ENCODE data around the gene CDIP1. TPM values are rescaled to one million over a fixed set of nuclear protein-coding genes. Genes with fewer than 3 reads are reported as not detected.

The CDIP1 gene
- total RNA-seq, 1 donor from 2014 or later, result 6.6 TPM

DNA sequence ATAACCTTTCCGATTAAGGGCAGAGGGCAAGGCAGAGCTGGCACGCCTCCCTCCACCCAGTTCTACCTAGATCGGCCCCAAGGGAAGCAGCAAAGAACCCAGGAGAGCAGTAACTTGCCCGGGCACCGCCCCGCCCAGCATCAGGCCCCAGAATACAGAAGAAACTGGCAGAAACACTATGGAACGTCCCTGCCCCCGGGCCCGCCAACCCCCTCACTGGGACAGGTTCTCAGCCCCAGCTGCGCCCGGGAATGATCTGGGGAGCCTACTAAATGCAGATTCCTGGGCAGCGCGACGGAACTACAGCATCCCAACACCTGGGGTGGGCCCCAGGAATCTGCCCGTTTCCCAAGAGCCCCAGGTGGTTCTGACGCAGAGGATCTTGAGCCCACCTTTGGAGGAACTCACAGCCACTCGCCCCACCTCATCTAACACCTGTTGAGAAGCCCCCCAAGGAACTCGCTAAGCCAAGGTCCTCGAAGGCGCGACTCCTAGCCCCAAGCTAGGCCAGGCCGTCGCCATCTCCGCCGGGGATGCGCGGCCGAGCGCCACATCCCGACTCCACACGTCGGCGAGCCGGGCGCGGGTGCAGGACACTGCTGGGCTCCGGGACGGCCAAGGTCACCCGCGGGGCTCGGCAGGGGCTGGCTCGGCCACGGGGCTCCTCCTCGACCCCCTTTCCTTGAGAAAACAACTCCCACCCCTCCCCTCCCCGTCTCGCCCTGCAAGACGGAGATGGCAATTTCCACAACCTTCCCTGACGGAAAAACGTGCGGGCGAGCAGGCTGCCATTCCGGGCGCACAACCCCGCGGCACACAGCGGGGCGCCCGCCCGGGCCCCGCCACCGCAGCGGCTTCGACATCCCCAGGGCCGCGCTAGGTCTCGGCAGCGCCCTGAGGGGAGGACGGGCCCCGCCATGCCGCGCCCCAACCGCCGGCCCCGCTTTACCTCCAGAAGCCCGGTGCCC, 913 bp downstream of the CDIP1 start:
- DNase-seq, result no peak

DNA sequence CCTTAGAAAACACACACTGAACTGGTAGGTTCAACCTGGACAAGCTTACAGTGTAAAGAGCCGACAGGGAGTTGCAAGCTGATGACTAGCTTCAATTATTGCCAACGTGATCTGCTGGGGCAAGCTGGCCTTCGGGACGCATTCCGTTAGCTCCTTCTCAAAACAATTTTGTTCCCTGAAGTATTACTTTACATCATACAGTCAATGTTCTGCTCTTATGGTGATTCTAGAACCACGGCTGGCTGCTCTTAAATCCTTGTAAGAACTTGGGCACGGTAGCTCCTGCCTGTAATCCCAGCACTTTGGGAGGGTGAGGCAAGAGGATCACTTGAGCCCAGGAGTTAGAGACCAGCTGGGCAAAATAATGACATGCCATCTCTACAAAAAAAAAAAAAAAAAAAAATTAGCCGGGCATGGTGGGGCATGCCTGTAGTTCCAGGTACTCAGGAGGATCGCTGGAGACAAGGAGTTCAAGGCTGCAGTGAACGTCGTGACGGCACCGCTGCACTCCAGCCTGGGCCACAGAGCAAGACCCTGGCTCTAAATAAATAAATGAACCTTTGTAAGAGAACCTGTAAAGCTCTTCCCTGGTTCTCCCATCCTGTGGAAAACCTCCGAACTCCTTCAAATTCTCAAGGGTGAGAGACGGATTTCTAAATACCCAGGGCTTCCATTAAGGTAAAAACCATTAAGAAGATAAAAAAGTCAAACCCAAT, 2.0 kb downstream of the CDIP1 start:
- DNase-seq, result no peak

DNA sequence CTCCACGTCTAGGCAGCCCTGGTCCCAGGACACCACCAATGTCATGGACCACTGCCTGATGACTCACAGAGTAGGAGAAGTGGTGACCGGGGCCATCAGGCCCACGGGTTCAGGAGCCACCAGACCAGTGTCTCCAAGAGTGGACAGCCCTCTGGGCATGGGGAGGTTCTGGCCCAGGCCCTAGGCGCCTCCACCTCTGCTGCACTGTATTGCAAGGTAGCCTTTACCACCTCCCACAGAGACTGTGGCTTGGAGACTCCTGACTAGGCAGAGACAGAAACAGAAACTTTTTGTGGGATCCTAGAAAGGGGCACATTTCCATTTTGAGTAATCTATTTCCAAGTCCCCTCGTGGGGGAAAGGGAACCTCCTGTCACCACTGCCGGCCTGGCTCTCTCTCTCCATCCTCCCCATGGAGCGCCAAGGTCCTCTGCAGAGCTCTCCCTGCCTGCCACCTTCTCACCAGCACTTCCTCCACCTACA, 2.9 kb downstream of the CDIP1 start:
- DNase-seq, result no peak

DNA sequence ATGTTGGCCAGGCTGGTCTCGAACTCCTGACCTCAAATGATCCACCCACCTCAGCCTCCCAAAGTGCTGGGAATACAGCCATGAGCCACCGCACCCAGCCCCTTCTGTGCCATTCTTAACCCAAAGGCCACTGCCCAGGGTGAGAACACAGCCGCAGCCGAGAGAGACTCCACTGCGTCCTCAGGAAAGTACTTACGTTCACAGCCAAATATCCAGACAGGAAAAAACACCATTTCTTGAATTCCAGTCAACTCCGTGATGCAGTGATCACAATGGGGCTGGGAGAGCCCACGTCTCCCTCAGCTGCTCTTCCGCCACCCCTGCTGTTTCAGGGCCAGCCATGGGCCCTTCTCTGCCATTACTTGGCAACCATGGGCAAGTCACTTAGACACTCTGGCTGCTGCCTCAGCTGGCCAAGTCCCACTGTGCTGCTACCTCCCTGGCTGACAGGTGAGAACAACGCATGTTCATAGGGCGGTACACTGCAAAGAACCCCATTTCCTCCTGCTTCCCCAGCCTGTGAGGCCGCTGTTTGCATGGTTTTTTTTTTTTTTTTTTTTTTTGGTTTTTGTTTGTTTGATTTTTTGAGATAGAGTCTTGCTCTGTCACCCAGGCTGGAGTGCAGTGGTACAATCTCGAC, 4.3 kb downstream of the CDIP1 start:
- no peak for DNase-seq

DNA sequence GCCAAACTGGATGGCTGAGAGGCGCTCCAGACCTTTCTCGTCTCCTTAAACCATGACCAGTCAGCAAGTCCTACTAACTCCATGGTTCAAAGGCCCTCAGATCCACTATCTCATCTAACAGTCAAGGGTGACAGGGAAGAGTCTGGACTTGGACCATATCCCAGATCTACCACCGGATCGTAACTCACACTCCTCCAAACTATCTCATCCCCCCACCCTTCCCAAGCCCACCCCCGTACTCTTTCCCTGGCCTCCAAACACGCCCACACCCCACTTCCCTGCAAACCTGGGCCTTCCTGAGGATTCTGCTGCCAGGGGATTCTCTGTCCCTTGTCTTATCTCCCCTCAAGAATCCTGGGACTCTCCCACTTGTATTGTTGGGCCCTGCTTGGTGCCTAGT, 5.1 kb downstream of the CDIP1 start:
- DNase-seq, result no peak

DNA sequence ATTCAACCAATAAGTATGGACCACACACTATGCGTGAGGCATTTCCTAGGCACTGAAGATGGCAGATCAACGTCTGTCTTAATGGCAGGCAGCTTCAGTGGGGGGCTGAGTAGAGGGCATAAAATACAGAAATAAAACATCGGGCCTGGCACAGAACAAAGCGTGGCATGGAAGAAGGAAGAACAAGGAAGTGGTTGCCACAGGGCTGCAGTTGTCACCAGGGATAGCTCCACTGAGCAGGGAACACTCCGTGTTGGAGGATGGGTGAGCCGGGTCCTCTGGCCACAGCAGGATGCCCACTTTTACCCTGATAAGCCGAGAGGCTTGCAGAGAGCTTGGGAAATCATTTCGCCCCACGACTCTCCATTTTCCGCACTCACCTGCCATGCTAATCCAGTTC, 6.3 kb downstream of the CDIP1 start:
- DNase-seq, result no peak

DNA sequence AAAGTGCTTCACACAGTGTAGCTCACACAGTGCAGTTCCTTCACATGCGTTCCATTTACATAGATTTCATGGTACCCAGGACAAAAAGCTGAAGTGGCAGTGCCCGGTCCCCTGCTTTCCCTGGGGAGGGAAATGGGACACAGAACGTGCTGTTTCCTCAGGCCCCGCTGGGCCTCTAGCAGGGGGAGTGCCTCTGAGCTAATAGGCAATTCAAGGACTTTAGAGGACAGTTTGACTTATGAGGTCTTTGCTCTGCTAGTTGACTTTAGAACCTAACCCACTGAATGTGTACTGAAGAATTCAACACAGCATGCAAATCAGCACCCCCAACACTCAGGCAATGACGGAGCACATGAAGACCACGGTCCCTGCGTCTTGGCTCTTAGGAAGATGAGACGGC, 6.8 kb downstream of the CDIP1 start:
- no peak for DNase-seq

DNA sequence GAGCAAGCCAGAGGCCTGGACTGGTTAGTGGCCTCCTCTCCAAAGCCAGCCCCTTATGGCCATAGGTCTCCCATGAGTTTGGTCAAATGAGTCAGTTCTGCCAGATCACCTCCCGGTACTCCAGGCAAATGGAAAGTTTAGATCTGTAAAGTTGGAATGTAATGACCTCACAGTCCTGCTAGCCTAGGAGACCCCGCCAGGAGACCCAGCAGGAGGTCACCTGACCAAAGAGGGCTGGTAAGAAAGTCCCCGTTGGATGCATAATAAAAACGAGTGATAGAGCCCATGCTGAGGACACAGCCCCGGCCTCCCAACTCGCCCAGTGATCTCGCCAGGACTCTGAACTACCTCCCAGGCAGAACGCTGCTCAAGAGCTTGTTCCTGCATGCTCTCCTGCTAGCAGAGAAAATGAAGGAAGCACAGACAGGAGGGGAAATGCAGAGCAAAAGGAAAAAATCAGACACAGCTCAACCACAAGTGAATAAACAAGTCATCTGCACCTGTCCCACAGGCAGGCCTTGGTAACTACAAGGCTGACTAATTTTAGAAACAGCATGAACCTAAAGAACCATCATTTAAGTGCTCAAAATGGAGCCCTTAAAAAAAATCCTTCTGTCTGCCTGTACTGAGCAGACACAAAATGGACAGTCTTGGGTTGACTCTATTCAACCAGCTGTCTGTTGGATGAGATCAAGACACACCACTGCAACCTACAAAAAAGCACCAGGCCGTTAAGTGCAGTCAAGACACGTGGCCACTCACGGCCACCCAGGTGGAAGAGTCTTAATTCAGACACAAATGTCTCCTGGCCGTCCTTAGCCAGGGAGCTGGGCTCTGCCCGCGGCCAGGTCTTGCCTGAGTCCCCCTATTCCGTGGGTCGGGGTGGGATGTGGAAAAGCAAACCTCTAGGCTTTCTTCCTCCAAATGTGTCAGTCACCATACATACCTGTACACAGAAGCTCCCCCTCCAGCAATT, 9.2 kb downstream of the CDIP1 start:
- no peak for DNase-seq

DNA sequence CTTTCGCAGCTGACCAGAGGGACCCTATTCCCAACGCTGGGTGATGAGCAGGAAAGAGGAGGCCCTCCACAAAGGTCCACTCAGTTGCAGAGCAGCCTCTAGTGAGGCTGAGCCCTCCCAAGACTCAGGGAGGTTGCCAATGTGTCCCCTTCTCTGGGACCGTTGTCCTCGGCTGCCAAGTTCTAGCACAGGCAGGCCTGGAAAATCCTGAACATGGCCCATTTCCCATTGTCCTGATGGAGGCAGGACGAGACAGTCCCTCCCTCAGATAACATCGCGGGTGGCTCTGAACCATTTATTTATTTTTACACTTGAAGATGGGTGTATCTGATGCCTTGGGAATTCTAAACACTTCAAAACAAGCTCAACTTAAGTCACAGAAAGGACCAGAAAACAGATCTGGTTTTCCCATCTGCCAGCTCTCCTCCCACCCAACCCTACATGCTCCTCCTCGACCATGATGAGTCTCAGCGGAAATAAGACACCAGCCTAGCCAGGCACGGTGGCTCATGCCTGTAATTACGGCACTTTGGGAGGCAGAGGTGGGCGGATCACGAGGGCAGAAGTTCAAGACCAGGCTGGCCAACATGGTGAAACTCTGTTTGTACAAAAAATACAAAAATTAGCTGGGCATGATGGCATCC, 12.8 kb downstream of the CDIP1 start:
- no peak for DNase-seq

DNA sequence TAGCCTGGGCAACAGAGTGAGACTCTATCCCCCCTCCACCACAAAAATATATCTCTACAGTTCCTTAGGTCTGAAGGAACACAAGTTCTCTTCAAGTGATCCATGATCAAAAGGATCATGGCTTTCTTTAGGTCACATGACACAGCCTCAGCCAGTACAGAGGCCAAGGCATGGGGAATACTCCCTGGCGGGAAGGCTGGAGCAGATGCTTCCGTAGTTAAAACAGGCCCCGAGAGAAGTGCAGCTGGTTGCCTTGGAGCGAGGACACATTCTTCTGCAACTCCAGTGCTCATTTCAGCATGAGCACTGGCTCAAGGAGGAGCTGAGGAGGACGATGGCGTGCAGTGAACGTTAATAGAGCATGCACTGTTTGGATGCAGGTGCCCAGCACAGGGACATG, 13.5 kb downstream of the CDIP1 start:
- peak; percentile 60 for DNase-seq

DNA sequence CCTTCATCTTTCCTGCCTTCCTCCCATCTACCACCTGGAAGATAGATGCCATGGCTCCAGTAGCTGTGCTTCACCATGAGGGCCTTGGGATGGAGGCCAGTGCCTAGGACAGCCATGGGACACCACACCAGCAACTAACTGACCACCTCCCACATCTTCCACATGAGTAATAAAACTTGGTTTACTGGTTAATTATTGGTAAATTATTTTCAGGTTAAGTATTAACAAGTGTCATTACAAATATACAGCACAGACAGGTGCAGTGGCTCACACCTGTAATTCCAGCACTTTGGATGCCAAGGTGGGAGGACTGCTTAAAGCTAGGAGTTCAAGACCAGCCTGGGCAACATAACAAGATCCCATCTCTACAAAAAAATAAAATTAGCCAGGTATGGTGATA, 14.0 kb downstream of the CDIP1 start:
- no peak for DNase-seq

DNA sequence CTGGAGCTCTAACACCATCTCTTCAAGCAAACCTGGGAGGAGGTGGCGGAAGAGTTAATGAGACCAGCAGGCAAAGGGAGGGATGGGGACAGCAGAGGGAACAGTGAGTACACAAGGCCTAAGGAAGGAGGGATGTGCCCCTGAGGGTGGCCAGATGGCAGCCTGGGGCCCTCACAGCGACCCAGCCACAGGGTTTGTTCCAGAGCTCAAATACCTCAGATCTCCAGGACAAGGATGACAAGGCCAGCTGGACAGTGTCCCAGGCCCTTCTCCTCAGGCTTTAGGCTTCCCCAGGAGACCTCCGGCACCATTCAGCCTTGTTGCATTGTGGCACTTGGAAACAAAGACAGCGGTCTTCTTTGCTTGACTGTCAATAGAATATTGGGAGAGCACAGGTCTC, 14.9 kb downstream of the CDIP1 start:
- DNase-seq, result no peak

DNA sequence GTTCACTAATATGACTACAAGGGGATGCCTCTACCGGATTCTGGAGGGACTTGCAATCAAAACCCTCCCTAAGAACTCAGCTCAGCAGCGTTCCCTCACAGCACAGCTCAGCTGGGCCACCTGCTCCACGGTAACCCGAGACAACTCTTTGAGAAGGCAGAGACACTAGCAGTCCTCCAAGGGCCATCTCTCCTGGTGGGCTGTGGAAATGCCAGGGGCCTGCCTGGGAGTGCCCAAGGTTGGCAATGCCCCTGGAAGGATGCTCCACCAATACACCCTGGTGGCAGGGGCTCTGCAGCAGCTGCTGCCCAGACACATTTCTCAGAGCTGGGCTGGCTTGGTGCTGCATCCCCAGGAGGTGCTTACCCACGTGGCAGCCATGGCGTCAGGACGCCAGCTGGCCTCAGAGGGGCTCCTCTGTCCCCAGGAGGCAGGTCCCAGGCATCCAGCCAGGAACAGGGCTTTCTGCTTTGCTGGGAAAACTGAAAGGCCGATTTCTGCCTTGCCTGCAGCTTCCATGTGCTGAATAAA, 16.5 kb downstream of the CDIP1 start:
- peak; percentile 30 for DNase-seq

DNA sequence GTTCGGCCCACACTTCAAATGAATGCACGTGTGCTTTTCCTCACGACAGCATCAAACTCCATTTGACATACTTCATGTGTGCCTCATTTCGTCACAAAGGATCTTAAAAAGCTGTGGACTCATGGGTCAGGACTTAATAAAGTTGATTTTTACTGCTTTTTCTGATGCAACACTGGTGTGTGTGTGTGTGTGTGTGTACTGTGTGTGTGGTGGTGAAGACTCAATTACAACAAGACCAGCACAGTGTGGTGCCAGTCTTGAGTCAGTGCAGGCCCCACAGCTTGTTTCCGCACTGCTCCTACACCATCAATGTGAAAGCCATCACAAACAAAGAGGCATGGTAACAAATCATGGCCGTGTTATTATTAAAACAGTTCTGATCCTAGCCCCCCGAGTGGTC, 17.7 kb downstream of the CDIP1 start:
- no peak for DNase-seq

DNA sequence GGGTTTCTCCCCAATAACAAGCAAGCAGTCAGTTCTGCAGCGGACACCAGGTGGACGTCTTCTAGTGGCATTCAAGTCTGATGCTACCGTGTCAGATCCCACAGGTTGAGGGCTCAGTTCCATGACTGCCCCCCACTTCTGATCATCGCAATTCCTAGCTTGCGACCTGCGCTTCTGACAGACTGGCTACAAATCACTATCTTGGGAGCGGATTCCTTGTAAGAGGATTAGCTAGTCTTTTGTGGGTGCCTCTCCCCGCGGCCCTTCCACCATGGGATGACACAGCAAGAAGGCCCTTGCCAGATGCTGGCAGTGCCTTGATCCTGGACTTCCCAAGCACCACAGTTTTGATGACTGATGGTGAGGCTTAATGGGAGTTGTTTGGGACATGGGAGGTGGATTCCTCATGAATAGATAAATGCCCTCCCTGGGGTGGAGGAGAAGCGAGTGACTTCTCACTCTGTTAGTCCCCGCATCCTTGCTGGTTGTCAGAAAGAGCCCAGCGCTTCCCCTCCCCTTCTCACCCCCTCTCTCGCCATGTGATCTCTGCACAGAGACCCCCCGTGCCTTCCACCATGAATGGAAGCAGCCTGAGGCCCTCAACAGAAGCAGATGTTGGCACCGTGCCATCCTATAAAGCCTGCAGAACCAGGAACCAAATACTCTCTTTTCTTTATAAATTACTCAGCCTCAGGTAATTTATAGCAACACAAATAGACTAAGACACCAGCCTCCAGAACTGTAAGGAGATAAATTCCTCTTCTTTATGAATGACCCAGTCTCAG, 19.1 kb downstream of the CDIP1 start:
- DNase-seq, result no peak

DNA sequence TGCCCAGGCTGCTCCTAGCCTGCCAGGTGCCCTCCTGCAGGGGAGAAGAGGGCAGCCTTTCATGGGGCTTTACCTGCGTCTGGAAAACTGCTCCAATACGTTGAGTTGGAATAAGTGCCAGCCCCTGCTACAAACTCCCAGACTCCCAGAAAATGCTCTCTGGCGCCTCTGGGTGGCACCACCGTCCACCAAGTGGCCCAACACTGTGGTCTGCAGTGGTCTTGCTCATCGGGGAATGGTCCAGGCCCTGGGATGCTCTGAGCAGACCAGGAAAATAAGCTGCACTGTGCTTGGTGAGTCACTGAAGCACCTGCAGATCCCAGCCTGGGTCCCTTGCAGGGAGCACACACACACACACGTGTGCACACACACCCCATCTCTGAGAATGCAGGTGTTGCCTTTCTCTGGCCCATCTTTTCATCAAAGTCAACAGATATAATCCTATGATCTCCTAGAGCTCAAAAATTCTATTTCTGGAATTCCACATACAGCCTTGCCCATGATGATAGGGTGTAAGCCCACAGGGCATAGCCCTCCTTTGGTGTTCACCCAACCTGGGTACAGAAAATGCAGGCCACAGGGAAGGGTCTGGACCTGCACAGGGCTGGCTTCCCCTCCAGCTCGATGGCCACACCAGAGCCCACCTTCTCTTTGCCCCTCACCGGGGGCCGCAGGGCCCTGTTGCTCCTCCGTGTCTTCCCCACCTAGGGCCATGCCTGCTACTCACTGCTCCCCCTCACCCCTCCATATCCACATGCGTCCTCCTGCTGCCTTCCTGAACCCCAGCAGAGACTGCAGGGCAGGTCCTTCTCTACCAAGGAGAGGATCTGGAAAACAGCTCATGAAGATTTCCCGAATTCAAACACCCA, 20.5 kb downstream of the CDIP1 start:
- DNase-seq, result no peak

DNA sequence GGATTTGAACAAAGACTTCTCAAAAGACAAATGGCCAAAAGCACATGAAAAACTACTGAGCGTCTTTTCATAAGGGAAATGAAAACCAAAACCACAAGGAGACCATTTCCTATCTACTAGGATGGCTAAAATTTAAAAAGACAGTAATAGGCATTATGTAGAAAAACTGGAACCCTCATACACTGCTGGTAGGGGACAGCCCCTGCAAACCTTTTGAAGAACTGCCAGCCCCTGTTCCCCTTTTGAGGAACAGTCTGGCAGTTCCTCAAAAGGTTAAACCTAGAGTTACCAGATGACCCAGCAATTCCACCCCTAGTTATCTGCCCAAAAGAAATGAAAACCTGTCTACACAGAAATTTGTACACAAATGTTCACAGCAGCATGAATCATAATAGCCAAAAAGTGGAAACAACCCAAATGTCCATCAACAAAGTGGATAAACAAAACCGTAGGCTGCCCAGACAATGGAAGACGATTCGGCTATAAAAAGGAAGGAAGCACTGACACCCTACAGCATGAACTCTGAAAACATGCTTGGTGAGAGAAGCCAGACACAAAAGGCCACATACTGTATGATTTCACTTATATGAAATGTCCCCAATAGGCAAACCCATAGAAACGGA, 22.9 kb downstream of the CDIP1 start:
- DNase-seq, result no peak

DNA sequence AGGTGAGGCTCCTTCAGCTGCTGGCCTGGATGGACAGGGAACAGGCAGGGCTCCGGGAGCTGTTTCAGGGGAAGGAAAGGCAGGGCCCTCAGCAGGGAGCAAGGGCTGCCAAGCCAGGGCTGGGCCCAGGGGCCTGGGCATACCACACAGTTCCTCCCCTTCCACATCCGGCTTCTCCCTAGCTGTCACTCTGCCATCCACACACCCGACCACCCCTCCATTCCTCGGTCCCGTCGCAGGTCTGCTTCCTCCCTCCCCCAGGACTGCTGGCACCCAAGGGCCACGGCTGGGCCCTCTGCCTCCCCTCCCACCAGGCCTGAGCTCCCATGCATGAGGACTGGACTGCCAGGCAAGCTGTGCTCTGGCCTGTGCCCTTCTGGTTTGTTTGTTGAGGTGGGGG, 24.0 kb downstream of the CDIP1 start:
- no peak for DNase-seq

DNA sequence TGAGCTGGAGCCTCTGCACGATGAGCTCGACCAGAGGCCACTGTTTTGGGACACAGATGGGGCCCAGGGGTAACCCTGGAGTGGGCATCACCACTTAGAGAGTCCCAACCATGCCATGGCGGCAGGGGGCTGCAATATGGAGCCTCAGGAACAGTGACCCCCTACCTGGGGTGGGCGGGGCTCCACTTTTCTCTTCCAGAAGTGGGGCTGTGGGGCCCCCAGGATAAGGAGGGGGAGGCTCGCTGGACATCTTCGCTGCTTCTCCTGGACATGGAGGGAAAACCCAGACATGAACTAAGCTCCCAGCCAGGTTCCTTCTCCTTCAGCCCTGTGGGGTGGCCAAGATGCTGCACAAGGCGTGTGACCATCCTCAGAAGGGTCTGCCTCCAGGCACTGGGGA, 24.7 kb downstream of the CDIP1 start:
- no peak for DNase-seq

Measured in skin of body (tissue), 2 donors.